Keratinocyte (primary cell): Measurements from ENCODE around the gene APP. TPM values are rescaled to one million over a fixed set of nuclear protein-coding genes. Genes with fewer than 3 reads are reported as not detected.

Source experiments
- DNase-seq: peaks from one replicate; pipeline ENCODE4 v3.0.0-alpha.2; 2011; ENCODE audit warnings: low read depth, missing footprints, low spot score
- FAIRE-seq: peaks from 2 replicates; lab custom pipeline; 2011; peaks lifted over from hg19 to GRCh38; lab: Jason Lieb, UNC
- H2AFZ ChIP-seq: 2 replicates; pipeline ENCODE4 v1.6.0; 2012; ENCODE audit warnings: low read length, control low read depth, inconsistent platforms; ENCODE audit not compliant: control insufficient read depth
- H3K27ac ChIP-seq: 2 replicates; pipeline ENCODE4 v1.5.1; 2011; ENCODE audit warnings: low read length; ENCODE audit not compliant: control insufficient read depth, insufficient read depth
- H3K27me3 ChIP-seq: 3 replicates; pipeline ENCODE4 v1.6.0; 2011; ENCODE audit warnings: low read length; ENCODE audit not compliant: control insufficient read depth, insufficient read depth; ENCODE audit errors: extremely low read depth
- H3K36me3 ChIP-seq, 2 experiments: 2 replicates in 1 of 2; 3 replicates in 1 of 2; pipeline ENCODE4 v1.5.1; 2011; ENCODE audit warnings: low read length in 2 of 2, mild to moderate bottlenecking in 1 of 2; ENCODE audit not compliant: control insufficient read depth in 2 of 2, insufficient read depth in 2 of 2; ENCODE audit errors: extremely low read depth in 1 of 2
- H3K4me1 ChIP-seq: 3 replicates; pipeline ENCODE4 v1.5.1; 2011; ENCODE audit warnings: low read length; ENCODE audit not compliant: control insufficient read depth, insufficient read depth; ENCODE audit errors: extremely low read depth
- H3K4me2 ChIP-seq: 3 replicates; pipeline ENCODE4 v1.6.0; 2011; ENCODE audit warnings: low read depth, low read length; ENCODE audit not compliant: control insufficient read depth, insufficient read depth; ENCODE audit errors: extremely low read depth
- H3K4me3 ChIP-seq, 3 experiments: fragments of 200-600 bp in 1 of 3; sonication (generic) in 1 of 3; 2 replicates in 2 of 3; 3 replicates in 1 of 3; pipeline ENCODE4 v1.5.1; 2011 to 2016; ENCODE audit warnings: low read length in 3 of 3, mild to moderate bottlenecking in 3 of 3, control low read depth in 2 of 3, inconsistent platforms in 1 of 3, low read depth in 1 of 3, mixed read lengths in 1 of 3, mixed run types in 1 of 3, moderate library complexity in 1 of 3; ENCODE audit not compliant: control insufficient read depth in 2 of 3, insufficient read depth in 2 of 3; ENCODE audit errors: extremely low read depth in 1 of 3
- H3K79me2 ChIP-seq: 2 replicates; pipeline ENCODE4 v1.6.0; 2012; ENCODE audit warnings: low read length; ENCODE audit not compliant: control insufficient read depth, insufficient read depth
- H3K9ac ChIP-seq: 3 replicates; pipeline ENCODE4 v1.6.0; 2011; ENCODE audit warnings: low read length; ENCODE audit not compliant: control insufficient read depth, insufficient read depth; ENCODE audit errors: extremely low read depth
- H3K9me1 ChIP-seq: 3 replicates; pipeline ENCODE4 v1.6.0; 2011; ENCODE audit warnings: low read length; ENCODE audit not compliant: control insufficient read depth, insufficient read depth; ENCODE audit errors: extremely low read depth
- H3K9me3 ChIP-seq: 2 replicates; pipeline ENCODE4 v1.5.1; 2012; ENCODE audit warnings: low read depth, low read length; ENCODE audit not compliant: control insufficient read depth
- H4K20me1 ChIP-seq: 3 replicates; pipeline ENCODE4 v1.6.0; 2011; ENCODE audit warnings: low read length; ENCODE audit not compliant: control insufficient read depth, insufficient read depth; ENCODE audit errors: extremely low read depth
- CTCF ChIP-seq, 3 experiments: IDR thresholded peaks in 1 of 3; conservative IDR thresholded peaks in 1 of 3; optimal IDR thresholded peaks in 1 of 3; 2 replicates in 2 of 3; 3 replicates in 1 of 3; pipeline versions ENCODE3 to v1.5.1; 2011; ENCODE audit warnings: low read length in 3 of 3, mild to moderate bottlenecking in 3 of 3, moderate library complexity in 2 of 3, control low read depth in 1 of 3, inconsistent platforms in 1 of 3; ENCODE audit not compliant: insufficient read depth in 2 of 3; ENCODE audit errors: extremely low read depth in 1 of 3
- EZH2 ChIP-seq: IDR thresholded peaks from one replicate; pipeline ENCODE4 v1.6.1; 2012; ENCODE audit warnings: inconsistent platforms, mild to moderate bottlenecking, low read length, moderate library complexity
- dilution Hi-C: fragments of 300-500 bp; cut with MboI; formaldehyde crosslinking; loops from one replicate; pipeline ENCODE4 v1.7.0; 2020; ENCODE audit warnings: low sequenced_read_pairs; ENCODE audit not compliant: extremely low pct_ligation_motif_present
- polyA plus RNA-seq, 5 experiments: library from polyadenylated mRNA; depleted of rRNA in 3 of 5; stranded (reverse) in 3 of 5; stranded (forward) in 1 of 5; unstranded in 1 of 5; fragments of >200 nt; gene quantifications; 1 replicate in 1 of 5; 2 replicates in 3 of 5; 3 replicates in 1 of 5; pipeline versions ENCODE4 v1.2.1 to v1.2.3, GENCODE V29; 2011 to 2012; ENCODE audit warnings: missing spikeins in 2 of 5, low read depth in 1 of 5, low replicate concordance in 1 of 5

APP gene
- polyA plus RNA-seq, 1 donor (not counting 4 experiments of a cell fraction or from before 2014, with no cell fraction given): 1,015 TPM

- H3K27me3 ChIP-seq: no peaks in the 10 kb centered on the region
- dilution Hi-C loops: no loop called here
- H3K9me3 ChIP-seq: no peaks in the 10 kb centered on the region
- no peak overlapping the region for H3K27ac ChIP-seq
- H3K36me3 ChIP-seq: peaks cover 26 to 29% of the 10 kb centered on the region in 2 experiments
- H3K9ac ChIP-seq: no peak overlapping the region
- DNase-seq: no peak
- FAIRE-seq: no peak
- no peaks in the 10 kb centered on the region for H3K79me2 ChIP-seq
- no peak overlapping the region for H2AFZ ChIP-seq
- TF ChIP-seq CTCF (optimal IDR thresholded peaks at IDR 0.05 in 1 of 3, IDR thresholded peaks at IDR 0.05 in 1 of 3, conservative IDR thresholded peaks at IDR 0.05 in 1 of 3; ENCODE audit: extremely low read depth in 1 of 3, insufficient read depth in 2 of 3, low read length in 3 of 3) (no peak), EZH2 (no peak)
- H4K20me1 ChIP-seq: no peaks in the 10 kb centered on the region
- peaks cover 10% of the 10 kb centered on the region for H3K4me1 ChIP-seq
- H3K9me1 ChIP-seq: no peaks in the 10 kb centered on the region
- no peak overlapping the region for H3K4me3 ChIP-seq
- no peak overlapping the region for H3K4me2 ChIP-seq
Observed at GRCh38 chr21:25952306-25952705, 218.3 kb downstream of the APP start.

GRCh38 chr21:25949701-25950100, 220.9 kb downstream of the APP start:
- no peak for TF ChIP-seq CTCF (optimal IDR thresholded peaks at IDR 0.05 in 1 of 3, IDR thresholded peaks at IDR 0.05 in 1 of 3, conservative IDR thresholded peaks at IDR 0.05 in 1 of 3; ENCODE audit: extremely low read depth in 1 of 3, insufficient read depth in 2 of 3, low read length in 3 of 3)
- no peak for TF ChIP-seq EZH2
- Histone ChIP-seq H3K4me2 (no peak overlapping the region), H2AFZ (no peak overlapping the region), H3K36me3 (peaks cover 19 to 30% of the 10 kb centered on the region in 2 experiments), H3K79me2 (peaks cover 2% of the 10 kb centered on the region), H3K27me3 (no peaks in the 10 kb centered on the region), H3K9ac (no peak overlapping the region), H3K27ac (no peak overlapping the region), H4K20me1 (no peaks in the 10 kb centered on the region), H3K4me1 (peaks cover 10% of the 10 kb centered on the region), H3K9me3 (no peaks in the 10 kb centered on the region), H3K4me3 (no peak overlapping the region), H3K9me1 (no peaks in the 10 kb centered on the region)
- DNase-seq (no peak), FAIRE-seq (no peak)
- dilution Hi-C loops: no loop called here
